ENCODE results near the gene GALNT1. TPM values are rescaled to one million over a fixed set of nuclear protein-coding genes. Genes with fewer than 3 reads are reported as not detected.

Gene GALNT1
- total RNA-seq, 4 donors from 2014 or later = 46.2 to 96.5 (median 62.6) TPM

DNA sequence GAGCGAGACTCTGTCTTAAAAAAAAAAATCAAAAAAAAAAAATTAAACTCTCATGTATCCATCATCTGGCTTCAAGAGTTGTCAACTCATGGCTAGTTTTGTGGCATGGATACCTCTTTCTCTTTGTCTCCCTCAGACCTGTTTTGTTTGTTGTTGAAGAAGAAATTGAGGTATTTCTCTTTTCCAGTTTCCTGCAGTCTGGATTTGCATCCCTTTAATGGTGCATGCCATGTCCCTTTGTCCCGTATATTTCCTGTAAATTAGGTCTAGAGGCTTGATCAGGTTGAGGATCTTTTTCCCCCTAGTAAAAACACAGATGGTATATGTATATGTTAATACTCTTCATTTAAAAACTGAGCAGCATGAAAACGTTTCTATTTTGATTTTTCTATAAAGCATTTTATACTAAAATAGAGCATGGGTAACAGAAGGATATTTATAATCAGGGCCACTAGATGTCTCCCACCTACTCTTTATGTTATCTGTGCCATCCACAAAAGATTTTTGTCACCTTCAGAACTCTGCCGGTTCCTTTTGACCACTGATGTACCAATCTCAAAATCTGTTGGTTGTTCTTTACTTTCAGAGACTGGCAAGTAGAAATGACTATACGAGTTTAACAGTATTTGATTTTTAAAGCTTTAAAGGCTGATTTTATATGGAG is 80.1 kb downstream of the GALNT1 start:
- H3K27me3 ChIP-seq = no peaks in the 10 kb centered on the region
- no peak for TF ChIP-seq POLR2A (IDR thresholded peaks at IDR 0.05)
- TF ChIP-seq EP300 (IDR thresholded peaks at IDR 0.05) = no peak
- H3K36me3 ChIP-seq = peaks cover 13% of the 10 kb centered on the region
- 54% methylated on average over 5 of the region's 5 CpGs for WGBS
- no peaks in the 10 kb centered on the region for H3K4me1 ChIP-seq
- H3K4me3 ChIP-seq = no peak overlapping the region
- DNase-seq (ENCODE audit: low spot score in 2 of 2) = no peak
- H3K9me3 ChIP-seq = no peaks in the 10 kb centered on the region
- H3K27ac ChIP-seq = no peak overlapping the region

DNA sequence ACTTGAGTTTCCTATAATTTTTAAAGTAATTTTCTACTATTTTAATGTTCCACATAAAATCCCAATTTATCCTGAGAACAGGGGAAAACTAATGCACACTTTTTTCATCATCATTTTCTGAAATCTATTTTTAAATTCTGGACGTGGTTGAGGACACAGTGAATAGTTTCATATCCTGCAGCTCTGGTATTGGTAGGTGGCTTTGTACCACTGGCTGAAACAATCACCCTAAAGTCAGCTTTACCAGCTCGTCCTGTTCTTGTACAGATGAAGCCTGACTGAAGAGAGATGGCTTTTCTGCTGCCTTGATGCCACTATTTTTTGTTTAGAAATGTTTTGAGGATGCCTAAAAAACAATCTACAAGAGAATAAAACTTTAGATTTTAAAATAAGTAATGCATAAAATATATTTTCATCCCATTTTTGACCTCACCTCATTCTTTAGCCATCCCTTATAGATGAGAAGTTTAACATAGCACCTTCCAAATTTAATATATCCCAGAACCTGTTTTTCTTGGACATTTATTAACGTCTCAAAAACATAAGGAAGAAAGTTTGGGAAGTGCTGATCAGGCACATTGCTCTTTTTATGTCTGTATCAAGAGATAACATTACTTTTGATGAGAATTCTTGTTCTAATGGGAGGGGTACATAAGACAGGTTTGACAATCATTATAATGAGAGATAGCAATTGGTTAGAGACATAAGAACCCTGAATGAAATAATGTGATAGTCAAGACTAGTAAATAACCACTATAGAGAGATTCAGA is 80.9 kb downstream of the GALNT1 start:
- H3K27ac ChIP-seq = no peak overlapping the region
- no peak for DNase-seq (ENCODE audit: low spot score in 2 of 2)
- WGBS = 71% methylated on average over 3 of the region's 3 CpGs

DNA sequence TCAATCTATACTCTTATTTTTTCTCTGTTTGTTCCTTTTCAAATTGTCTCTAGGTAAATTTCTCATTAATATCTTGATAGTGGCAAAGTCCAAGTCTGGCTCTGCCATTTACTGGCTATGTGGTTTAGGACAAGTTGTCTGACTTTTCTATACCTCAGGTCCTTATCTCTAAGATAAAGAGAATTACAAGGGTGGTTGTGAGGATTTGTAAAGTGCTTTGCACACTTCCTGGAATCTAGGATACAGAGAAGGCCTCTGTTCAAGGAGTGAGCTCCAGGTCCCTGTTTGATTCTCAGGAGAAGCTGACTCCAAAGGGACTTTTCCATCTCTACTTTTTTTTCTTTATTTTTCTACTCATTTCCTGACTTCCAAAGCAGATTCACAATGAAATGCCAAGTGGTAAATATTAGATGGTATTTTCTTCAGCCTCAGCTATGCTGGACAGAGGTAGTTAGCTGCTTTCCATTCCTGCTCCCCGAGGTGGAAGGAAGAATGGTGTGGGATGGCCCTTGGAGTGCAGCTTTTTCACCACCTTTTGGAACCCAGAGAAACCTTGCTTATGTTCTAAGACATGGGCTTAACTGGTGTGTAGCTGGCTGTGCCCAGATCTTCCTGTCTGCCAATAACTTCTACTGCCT is 90.5 kb downstream of the GALNT1 start:
- Histone ChIP-seq H3K27ac (no peak overlapping the region), H3K9me3 (no peaks in the 10 kb centered on the region), H3K36me3 (peaks cover 10% of the 10 kb centered on the region), H3K4me3 (no peak overlapping the region), H3K27me3 (no peaks in the 10 kb centered on the region), H3K4me1 (no peaks in the 10 kb centered on the region)
- WGBS = 71% methylated on average over 1 of the region's 1 CpG
- TF ChIP-seq, protein P1, sequence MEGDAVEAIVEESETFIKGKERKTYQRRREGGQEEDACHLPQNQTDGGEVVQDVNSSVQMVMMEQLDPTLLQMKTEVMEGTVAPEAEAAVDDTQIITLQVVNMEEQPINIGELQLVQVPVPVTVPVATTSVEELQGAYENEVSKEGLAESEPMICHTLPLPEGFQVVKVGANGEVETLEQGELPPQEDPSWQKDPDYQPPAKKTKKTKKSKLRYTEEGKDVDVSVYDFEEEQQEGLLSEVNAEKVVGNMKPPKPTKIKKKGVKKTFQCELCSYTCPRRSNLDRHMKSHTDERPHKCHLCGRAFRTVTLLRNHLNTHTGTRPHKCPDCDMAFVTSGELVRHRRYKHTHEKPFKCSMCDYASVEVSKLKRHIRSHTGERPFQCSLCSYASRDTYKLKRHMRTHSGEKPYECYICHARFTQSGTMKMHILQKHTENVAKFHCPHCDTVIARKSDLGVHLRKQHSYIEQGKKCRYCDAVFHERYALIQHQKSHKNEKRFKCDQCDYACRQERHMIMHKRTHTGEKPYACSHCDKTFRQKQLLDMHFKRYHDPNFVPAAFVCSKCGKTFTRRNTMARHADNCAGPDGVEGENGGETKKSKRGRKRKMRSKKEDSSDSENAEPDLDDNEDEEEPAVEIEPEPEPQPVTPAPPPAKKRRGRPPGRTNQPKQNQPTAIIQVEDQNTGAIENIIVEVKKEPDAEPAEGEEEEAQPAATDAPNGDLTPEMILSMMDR (IDR thresholded peaks at IDR 0.05) = no peak
- TF ChIP-seq POLR2A (IDR thresholded peaks at IDR 0.05) = no peak
- TF ChIP-seq POLR2AphosphoS5 (IDR thresholded peaks at IDR 0.05) = no peak
- TF ChIP-seq EP300 (IDR thresholded peaks at IDR 0.05) = no peak
- DNase-seq (ENCODE audit: low spot score in 2 of 2) = no peak

More for the DNA sequence above, 80.9 kb downstream of the GALNT1 start:
- no peaks in the 10 kb centered on the region for H3K4me1 ChIP-seq
- no peaks in the 10 kb centered on the region for H3K9me3 ChIP-seq
- no peak overlapping the region for H3K4me3 ChIP-seq
- H3K36me3 ChIP-seq = peaks cover 18% of the 10 kb centered on the region
- H3K27me3 ChIP-seq = no peaks in the 10 kb centered on the region
- TF ChIP-seq, protein P1 (IDR thresholded peaks at IDR 0.05) = no peak
- no peak for TF ChIP-seq POLR2A (IDR thresholded peaks at IDR 0.05)
- no peak for TF ChIP-seq EP300 (IDR thresholded peaks at IDR 0.05)
- TF ChIP-seq POLR2AphosphoS5 (IDR thresholded peaks at IDR 0.05) = no peak

DNA sequence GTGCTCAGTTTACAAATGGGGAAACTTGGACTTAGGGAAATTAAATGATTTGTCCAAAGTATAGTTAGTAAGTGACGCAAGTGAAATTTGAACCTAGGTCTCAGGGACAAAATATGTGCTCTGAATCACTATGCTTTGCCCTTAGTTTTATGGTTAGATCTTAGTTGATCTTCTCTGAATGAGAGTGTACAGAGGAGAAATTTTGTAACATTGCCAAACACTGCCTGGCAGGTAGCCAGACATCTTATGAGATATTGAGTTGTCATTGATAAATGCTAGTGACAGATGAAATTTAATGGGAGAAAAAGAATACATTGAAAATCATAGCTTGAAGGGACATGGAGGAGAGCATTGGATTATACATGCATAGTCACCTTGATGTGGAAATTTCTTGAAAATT is 91.4 kb downstream of the GALNT1 start:
- no peak for DNase-seq (ENCODE audit: low spot score in 2 of 2)
- Histone ChIP-seq H3K4me1 (no peaks in the 10 kb centered on the region), H3K36me3 (peaks cover 8% of the 10 kb centered on the region), H3K27ac (no peak overlapping the region), H3K4me3 (no peak overlapping the region), H3K9me3 (no peaks in the 10 kb centered on the region), H3K27me3 (no peaks in the 10 kb centered on the region)
- no peak for TF ChIP-seq POLR2AphosphoS5 (IDR thresholded peaks at IDR 0.05)
- TF ChIP-seq EP300 (IDR thresholded peaks at IDR 0.05) = no peak
- no peak for TF ChIP-seq POLR2A (IDR thresholded peaks at IDR 0.05)
- TF ChIP-seq, protein P1 (IDR thresholded peaks at IDR 0.05) = no peak
- 96% methylated on average over 1 of the region's 1 CpG for WGBS

DNA sequence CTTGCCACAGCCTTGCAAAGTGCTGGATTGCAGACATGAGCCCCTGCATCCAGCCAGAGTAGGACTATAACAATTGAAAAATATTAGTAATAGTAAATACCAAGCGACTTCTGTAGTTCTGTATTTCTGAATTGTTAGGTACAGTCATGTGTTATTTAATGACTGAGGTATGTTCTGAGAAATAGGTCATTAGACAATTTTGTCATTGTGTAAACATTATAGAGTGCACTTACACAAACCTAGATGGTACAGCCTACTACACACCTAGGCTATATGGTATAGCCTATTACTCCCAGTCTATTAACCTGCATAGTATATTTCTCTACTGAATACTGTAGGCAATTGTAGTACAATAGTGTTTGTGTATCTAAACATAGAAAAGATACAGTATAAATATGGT is 92.1 kb downstream of the GALNT1 start:
- TF ChIP-seq, protein P1 (IDR thresholded peaks at IDR 0.05) = no peak
- no peak for TF ChIP-seq POLR2AphosphoS5 (IDR thresholded peaks at IDR 0.05)
- no peak for TF ChIP-seq POLR2A (IDR thresholded peaks at IDR 0.05)
- TF ChIP-seq EP300 (IDR thresholded peaks at IDR 0.05) = no peak
- H3K9me3 ChIP-seq = no peaks in the 10 kb centered on the region
- 92% methylated on average over 1 of the region's 1 CpG for WGBS
- DNase-seq (ENCODE audit: low spot score in 2 of 2) = no peak
- H3K4me3 ChIP-seq = no peak overlapping the region
- H3K27ac ChIP-seq = no peak overlapping the region
- H3K36me3 ChIP-seq = peaks cover 15% of the 10 kb centered on the region
- no peaks in the 10 kb centered on the region for H3K27me3 ChIP-seq
- H3K4me1 ChIP-seq = no peaks in the 10 kb centered on the region
